ENCODE data around the gene LURAP1L. TPM values are rescaled to one million over a fixed set of nuclear protein-coding genes. Genes with fewer than 3 reads are reported as not detected.

The LURAP1L gene
- 17.5 and 21.5 TPM in 2 replicates for total RNA-seq (2014; rRNA removed; shearing (Covaris generic))
- 10.0 and 12.7 TPM in 2 replicates for polyA plus RNA-seq (2014; cell fraction: nucleus; rRNA removed)

DNA sequence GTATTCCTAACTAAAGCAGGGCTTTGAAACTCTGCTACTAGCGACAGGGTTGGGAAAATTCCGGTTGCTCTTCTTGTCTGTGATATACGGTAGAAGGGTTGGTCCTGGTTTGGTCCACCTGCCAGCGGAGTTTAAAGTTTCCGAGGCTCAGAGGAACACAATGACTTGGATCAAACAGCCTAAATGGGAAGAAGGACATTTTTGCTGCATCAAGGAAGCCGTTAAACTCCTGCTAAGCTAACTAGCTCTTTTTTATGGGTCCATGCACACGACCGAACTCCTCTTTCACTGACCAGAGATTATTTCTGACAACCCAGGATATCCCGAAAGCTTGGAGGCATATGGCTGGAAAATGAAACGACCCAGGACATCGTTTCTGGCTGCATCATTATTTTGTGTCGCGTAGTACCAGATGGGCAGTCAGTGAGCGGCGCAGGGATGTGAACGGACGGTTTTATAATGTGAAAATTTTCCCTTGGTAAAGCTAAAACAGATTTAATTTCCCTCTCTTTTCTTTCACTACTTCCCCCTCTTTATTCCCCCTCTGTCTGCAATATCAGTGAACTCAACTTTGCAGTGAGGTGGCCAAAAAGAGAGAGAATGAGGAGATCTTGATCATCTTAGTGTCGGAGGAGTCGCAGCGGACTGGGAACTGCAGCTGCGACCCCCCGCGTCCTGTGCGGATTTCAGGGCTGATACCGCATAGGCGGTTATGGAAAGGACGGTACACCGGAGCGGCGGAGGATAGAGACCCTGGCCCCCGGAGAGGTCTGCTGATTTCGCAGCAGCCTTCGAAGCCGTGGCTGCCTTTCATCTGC lies at the start of gene LURAP1L:
TSS of gene LURAP1L (plus strand) at position 160 of the 818 bp plus-strand sequence. CDS start 696 bp downstream, outside the sequence.
- peak; percentile 52 for DNase-seq (ENCODE audit: extremely low read depth, low read depth)

- no peak for DNase-seq (ENCODE audit: extremely low read depth, low read depth)
These were observed 48.0 kb upstream of the LURAP1L start for GRCh38 chr9:12726795-12727194.

- no peak for DNase-seq (ENCODE audit: extremely low read depth, low read depth)
These were observed 44.6 kb upstream of the LURAP1L start for GRCh38 chr9:12730198-12730597.

DNA sequence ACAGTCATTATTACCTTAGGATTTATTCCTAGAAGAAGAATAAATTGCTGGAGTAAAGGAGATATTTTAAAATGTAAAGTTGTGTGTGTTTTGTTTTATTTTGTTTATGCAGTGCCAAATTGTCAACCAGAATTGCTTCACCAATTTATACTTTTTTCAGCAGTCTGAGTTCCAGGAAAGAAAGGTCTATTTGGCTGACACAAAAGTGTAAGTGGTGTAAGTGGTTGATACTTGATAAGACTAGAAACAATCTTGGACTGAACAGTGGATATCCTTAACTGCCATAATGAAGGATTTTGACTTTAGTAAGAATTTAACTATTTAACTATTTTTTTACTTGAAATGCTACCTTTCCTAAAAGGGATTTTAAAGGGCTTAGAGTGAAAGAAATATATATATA lies 43.9 kb upstream of the LURAP1L start:
- no peak for DNase-seq (ENCODE audit: extremely low read depth, low read depth)

GRCh38 chr9:12732971-12733370 lies 41.8 kb upstream of the LURAP1L start:
- DNase-seq (ENCODE audit: extremely low read depth, low read depth) = no peak

DNA sequence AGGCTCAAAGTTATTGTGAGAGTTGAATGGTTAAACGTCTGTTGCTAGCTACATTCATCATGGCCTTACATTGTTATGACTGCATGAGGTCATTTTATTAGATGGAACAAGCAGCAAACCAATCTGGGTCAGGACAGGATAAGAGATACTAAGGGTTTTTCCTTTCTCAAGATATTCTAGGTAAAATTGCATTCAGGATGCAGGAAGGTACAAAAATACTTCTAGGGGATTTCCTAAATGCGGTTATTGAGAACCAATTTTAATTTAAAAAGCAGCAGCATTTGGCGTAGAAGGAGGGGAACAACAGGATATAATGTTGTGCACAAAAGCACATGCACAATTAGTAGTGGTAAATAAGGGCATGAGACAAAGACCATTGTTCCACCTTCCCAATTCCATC lies 39.2 kb upstream of the LURAP1L start:
- DNase-seq (ENCODE audit: extremely low read depth, low read depth) = no peak

DNA sequence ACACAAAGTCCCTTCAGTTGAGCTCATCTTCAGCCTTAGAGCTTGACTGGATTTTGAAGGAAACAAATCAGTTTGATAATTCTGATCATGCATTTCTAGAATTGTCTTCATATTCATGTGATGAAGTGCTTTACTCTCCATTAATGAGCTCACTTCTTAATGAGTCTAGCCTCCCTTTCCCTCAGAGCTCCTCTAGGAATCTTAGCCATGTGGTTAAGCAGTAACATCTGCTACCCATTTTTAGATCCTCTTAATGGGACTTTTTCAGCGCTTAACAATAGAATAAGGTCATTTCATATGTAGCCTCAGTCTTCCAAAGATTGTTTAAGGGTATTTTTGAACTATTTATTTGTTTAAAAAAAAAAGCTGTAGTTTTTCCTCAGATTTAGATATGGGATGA lies 36.9 kb upstream of the LURAP1L start:
- DNase-seq (ENCODE audit: extremely low read depth, low read depth) = no peak

DNA sequence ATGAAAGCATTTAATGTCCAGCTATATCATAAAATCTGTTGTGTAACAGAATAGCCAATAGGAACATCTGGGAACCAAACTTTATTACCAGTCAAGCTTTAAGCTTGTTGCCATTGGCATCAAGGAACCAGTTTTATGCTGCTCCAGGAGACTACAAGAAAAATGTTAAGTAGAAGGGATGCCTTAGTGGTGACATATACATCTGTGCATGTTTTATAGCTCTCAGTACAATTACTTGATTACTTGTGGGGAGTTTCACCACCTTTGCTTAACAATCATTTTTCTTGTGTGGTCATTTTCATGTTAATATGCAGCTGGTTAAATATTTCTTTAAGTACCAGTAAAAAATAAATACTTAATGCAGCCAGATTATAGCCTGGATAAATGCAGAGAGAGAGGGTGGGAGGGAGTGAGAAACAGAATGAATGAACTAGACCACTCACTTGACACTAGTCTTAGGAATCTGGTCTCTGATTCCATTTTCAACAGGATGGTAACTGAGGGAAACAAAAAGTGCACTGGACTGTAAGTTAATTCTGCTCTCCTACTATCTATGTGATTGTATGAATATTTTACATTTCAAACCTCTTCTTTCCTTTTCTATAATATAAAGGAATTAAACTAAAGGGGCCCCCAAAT lies 35.7 kb upstream of the LURAP1L start:
- no peak for DNase-seq (ENCODE audit: extremely low read depth, low read depth)

GRCh38 chr9:12740845-12741244 lies 34.0 kb upstream of the LURAP1L start:
- no peak for DNase-seq (ENCODE audit: extremely low read depth, low read depth)

GRCh38 chr9:12748016-12748415 lies 26.8 kb upstream of the LURAP1L start:
- no peak for DNase-seq (ENCODE audit: extremely low read depth, low read depth)

DNA sequence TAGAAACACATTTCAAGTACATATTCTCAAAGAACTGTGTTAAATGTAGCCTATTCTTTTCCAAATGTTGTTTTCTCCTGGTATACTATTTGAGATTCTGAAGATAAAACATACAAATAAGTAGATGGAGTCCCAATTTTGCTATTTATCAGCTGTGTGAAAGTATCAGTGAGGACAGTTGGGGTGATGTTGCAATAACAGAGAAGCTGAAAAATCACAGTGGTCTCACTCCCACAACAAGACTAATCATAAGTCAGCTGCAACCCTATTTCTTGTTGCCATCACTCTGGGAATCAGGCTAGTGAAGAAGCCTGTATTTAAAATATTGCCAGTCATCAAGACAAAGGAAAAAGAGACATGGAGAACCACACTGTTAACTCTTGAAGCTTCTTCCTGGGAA lies 25.9 kb upstream of the LURAP1L start:
- no peak for DNase-seq (ENCODE audit: extremely low read depth, low read depth)

DNA sequence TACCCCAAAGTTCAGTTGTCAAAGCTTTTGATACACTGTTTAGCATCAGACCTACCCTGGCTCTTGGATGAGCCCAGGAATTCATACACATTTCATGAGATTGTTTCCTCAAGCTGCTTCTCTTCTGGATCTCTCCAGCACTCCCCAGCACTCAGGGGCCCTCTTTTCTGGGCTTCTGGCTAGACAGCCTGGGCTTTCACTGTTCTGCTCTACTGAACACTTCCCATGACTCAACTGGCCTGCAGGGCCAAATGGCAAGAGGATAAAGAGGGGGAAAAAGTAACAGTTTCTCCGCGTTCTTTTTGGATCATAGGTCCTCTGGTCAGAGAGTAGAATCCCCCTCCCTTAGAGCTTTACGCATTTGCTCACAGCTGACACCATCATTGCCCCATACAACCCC lies 20.9 kb upstream of the LURAP1L start:
- no peak for DNase-seq (ENCODE audit: extremely low read depth, low read depth)

DNA sequence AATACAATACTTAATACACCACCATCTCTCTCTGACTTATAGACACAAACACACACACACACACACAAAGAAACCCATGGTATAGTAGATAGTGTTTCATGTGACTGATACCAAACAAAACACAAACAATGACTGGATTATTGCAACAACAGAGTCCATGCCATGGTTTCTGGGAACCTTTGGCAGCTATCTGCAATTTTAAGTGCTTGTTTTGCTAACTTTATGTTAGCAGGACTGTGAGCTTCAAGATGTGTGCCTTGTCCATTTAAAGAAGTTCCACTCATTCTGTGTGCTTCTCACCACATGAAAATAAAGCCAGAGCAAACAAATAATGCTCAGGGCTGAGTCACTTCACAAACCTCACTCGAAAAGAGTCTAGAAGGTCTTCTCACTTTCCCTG lies 15.1 kb upstream of the LURAP1L start:
- DNase-seq (ENCODE audit: extremely low read depth, low read depth) = no peak

GRCh38 chr9:12760758-12761157 lies 14.1 kb upstream of the LURAP1L start:
- DNase-seq (ENCODE audit: extremely low read depth, low read depth) = no peak

DNA sequence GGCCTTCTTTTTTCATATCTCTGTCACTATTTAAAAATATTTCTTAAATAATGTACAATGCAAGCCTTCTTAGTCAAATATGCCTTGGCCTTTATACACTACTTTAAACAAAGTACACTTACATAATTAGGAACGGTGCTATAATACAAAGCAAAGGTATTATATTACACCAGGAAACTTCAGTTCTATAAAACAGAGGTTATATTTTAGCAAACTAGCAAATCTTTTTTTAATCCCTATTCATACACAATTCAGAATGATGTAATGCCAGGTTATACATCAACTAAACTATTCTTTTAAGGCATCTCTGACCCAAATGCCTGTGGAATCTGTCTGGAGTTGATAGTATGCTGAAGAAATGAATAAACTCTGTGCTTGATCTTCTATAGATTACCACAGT lies 10.7 kb upstream of the LURAP1L start:
- DNase-seq (ENCODE audit: extremely low read depth, low read depth) = no peak

GRCh38 chr9:12765088-12765798 lies 9.6 kb upstream of the LURAP1L start:
- DNase-seq (ENCODE audit: extremely low read depth, low read depth) = no peak

DNA sequence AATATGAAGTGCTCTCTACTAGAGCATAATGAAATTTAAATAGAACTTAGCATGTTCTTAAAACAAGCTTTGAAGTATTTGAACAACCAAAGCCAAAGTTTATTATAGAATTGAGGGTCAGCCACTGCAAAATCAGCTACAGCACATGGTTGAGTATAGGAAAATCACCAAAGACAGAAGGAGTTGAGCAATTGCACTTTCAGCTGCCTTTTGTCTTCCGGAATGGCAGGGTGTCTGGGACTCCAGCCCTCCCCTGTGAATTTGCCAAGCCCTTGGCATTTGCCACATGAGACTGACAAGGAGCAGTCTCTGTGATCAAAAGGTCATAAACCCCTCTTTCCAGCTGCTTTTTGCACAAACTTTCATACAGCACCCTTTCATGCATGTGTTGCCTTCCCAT lies 8.5 kb upstream of the LURAP1L start:
- DNase-seq (ENCODE audit: extremely low read depth, low read depth) = no peak

DNA sequence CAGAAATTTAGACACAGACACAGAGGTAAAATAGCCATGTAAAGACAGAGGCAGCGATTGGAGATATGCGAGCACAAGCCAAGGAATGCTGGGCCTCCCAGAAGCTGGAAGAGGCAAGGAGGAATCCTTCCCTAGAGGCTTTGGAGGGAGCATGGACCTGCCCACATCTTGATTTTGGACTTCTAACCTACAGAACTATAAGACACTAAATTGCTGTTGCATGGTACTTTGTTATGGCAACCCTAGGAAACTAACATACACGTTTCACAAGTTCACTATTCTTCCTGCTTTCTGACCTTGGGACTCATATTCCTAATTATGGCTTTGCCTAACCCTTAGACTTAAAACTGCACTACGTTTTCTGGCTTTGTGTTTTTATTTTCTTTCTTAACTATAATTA lies 4.6 kb upstream of the LURAP1L start:
- no peak for DNase-seq (ENCODE audit: extremely low read depth, low read depth)

DNA sequence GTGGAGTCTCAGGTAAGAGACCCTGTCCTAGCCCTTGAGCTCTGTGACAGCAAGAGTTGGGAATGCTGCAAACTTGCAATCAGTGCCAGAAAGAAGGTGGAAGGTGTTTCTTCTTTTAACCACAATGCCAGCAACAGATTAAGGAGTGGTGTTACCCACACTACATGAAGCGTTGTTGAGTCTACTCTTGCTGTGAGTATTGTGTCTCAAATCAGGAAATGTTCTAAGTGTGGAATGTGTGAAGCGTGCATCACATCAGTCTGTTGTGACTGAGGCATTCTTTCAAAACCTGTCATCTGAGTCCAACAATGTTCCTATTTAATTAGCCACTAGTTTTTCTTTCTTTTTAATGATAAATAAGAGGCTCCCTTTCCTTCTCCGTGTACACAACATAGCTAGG lies 2.9 kb upstream of the LURAP1L start:
- no peak for DNase-seq (ENCODE audit: extremely low read depth, low read depth)

GRCh38 chr9:12773562-12773961 lies 1.3 kb upstream of the LURAP1L start:
- no peak for DNase-seq (ENCODE audit: extremely low read depth, low read depth)

DNA sequence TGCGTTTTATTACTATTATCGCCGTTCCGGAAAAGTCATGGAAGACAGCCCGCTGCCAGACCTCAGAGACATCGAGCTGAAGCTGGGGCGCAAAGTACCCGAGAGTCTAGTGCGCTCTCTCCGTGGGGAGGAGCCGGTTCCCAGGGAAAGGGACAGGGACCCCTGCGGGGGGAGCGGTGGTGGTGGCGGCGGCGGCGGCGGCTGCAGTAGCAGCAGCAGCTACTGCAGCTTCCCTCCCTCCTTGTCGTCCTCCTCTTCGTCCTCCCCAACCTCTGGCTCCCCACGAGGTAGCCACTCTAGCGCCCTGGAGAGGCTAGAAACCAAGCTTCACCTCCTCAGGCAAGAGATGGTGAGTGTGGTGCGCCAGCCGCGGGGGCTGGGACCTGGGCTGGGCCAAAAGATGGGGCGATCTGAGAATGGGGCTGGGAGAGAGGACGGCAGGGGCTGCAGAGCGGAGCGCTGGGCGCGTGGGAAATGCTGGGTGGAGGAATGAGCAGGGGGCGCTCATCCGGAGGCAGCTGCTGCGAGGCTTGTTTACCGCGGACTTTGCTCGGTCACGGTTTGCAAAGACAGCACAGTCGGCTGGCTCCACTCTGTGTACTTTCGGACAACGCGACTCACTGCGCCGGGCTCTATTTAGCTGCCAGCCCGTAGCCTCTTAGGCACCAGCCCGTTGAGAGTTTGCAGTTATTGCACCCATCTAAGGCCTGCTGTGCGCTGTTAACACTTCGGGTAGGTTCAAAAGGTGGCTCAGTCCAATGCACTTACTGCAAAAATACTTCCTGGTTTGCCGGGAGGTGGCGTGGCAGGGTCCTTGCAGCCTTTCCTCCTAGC lies 1.1 kb downstream of the LURAP1L start:
- DNase-seq (ENCODE audit: extremely low read depth, low read depth) = peak; percentile 75

Measured in NCI-H460 (cell line).